ENCODE results near the gene ZC3HAV1.
A peak's percentile ranks its signal among the peaks of the same experiment; 100 is the strongest.
"Not testable (repeated sequence)": the region's sequence is repeated elsewhere in the genome, so short reads cannot be mapped to it uniquely, and the experiment has no call there.

The ZC3HAV1 gene

DNA sequence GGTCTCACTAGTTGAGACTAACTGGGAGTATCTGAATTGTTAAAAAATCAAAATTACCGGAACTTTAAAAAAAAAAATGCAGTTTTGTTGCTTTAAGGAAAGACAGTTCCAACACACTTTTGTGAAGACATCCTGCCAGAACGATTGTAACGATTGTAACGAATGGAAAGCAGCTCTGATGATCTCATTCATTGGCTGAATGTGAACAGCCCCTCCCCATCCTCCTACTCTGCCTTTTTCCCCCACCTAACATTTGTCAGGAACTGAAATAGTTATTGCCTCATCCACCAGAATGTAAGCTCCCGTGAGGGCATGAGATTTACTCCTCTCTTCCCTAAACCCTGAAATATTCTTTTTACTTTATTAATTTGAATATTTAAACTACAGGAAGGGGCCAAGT, 50.6 kb downstream of the ZC3HAV1 start:
- H3K27ac ChIP-seq (replicated peaks): no peak overlapping the region
- no peak for DNase-seq (ENCODE audit: low read depth in 1 of 2, low spot score in 1 of 2)
- H3K4me3 ChIP-seq (replicated peaks; ENCODE audit: insufficient read depth, low read length): no peak overlapping the region
- TF ChIP-seq, protein P1, sequence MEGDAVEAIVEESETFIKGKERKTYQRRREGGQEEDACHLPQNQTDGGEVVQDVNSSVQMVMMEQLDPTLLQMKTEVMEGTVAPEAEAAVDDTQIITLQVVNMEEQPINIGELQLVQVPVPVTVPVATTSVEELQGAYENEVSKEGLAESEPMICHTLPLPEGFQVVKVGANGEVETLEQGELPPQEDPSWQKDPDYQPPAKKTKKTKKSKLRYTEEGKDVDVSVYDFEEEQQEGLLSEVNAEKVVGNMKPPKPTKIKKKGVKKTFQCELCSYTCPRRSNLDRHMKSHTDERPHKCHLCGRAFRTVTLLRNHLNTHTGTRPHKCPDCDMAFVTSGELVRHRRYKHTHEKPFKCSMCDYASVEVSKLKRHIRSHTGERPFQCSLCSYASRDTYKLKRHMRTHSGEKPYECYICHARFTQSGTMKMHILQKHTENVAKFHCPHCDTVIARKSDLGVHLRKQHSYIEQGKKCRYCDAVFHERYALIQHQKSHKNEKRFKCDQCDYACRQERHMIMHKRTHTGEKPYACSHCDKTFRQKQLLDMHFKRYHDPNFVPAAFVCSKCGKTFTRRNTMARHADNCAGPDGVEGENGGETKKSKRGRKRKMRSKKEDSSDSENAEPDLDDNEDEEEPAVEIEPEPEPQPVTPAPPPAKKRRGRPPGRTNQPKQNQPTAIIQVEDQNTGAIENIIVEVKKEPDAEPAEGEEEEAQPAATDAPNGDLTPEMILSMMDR (IDR thresholded peaks at IDR 0.05; ENCODE audit: insufficient read depth, low read length): no peak
- TF ChIP-seq, protein P2, sequence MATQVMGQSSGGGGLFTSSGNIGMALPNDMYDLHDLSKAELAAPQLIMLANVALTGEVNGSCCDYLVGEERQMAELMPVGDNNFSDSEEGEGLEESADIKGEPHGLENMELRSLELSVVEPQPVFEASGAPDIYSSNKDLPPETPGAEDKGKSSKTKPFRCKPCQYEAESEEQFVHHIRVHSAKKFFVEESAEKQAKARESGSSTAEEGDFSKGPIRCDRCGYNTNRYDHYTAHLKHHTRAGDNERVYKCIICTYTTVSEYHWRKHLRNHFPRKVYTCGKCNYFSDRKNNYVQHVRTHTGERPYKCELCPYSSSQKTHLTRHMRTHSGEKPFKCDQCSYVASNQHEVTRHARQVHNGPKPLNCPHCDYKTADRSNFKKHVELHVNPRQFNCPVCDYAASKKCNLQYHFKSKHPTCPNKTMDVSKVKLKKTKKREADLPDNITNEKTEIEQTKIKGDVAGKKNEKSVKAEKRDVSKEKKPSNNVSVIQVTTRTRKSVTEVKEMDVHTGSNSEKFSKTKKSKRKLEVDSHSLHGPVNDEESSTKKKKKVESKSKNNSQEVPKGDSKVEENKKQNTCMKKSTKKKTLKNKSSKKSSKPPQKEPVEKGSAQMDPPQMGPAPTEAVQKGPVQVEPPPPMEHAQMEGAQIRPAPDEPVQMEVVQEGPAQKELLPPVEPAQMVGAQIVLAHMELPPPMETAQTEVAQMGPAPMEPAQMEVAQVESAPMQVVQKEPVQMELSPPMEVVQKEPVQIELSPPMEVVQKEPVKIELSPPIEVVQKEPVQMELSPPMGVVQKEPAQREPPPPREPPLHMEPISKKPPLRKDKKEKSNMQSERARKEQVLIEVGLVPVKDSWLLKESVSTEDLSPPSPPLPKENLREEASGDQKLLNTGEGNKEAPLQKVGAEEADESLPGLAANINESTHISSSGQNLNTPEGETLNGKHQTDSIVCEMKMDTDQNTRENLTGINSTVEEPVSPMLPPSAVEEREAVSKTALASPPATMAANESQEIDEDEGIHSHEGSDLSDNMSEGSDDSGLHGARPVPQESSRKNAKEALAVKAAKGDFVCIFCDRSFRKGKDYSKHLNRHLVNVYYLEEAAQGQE (IDR thresholded peaks at IDR 0.05; ENCODE audit: insufficient replicate concordance, low read depth): no peak
- no peak for TF ChIP-seq GABPA (IDR thresholded peaks at IDR 0.05; ENCODE audit: low read depth)
- no peak for TF ChIP-seq POLR2AphosphoS5 (IDR thresholded peaks at IDR 0.05; ENCODE audit: low read depth)
- TF ChIP-seq SPI1 (IDR thresholded peaks at IDR 0.05; ENCODE audit: borderline replicate concordance, low read depth): no peak
- no peaks in the 10 kb centered on the region for H3K27me3 ChIP-seq (ENCODE audit: insufficient read depth, poor library complexity, severe bottlenecking)

DNA sequence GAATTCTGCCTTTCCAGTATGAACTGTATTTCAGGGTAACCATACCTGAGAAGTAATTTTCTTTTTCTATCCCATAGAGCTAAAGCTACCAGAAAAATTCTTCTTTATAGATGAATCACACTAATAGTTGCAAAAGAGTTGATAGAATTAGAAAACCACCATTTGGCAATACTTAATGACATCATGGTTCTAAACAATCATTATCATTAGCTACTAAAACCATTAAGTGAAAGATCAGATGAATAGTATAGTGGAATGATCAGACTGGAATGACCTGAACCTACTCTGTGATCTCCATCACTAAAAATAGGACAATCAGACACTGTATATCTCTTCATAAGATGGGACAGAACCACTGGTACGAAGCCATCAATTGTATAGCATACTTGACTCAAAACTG, 53.8 kb downstream of the ZC3HAV1 start:
- H3K27me3 ChIP-seq (ENCODE audit: insufficient read depth, poor library complexity, severe bottlenecking): no peaks in the 10 kb centered on the region
- DNase-seq (ENCODE audit: low read depth in 1 of 2, low spot score in 1 of 2): no peak
- no peak for TF ChIP-seq POLR2AphosphoS5 (IDR thresholded peaks at IDR 0.05; ENCODE audit: low read depth)
- TF ChIP-seq, protein P2 (IDR thresholded peaks at IDR 0.05; ENCODE audit: insufficient replicate concordance, low read depth): no peak
- TF ChIP-seq GABPA (IDR thresholded peaks at IDR 0.05; ENCODE audit: low read depth): no peak
- TF ChIP-seq, protein P1 (IDR thresholded peaks at IDR 0.05; ENCODE audit: insufficient read depth, low read length): no peak
- TF ChIP-seq SPI1 (IDR thresholded peaks at IDR 0.05; ENCODE audit: borderline replicate concordance, low read depth): no peak
- H3K27ac ChIP-seq (replicated peaks): no peak overlapping the region
- H3K4me3 ChIP-seq (replicated peaks; ENCODE audit: insufficient read depth, low read length): no peak overlapping the region

DNA sequence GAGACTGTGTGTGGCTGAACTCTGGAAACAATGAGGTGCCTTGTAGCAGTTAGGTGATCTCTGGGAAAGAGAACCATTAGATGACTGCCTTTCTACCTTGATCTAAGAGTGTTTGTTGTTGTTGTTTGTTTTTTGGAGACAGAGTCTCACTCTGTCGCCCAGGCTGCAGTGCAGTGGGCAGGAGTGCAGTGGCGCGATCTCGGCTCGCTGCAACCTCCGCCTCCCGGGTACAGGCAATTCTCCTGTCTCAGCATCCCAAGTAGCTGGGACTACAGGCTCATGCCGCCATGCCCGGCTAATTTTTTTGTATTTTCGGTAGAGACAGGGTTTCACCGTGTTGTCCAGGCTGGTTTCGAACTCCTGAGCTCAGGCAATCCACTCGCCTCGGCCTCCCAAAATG, 54.9 kb downstream of the ZC3HAV1 start:
- H3K27ac ChIP-seq (replicated peaks); DNase-seq (ENCODE audit: low read depth in 1 of 2, low spot score in 1 of 2); H3K27me3 ChIP-seq (ENCODE audit: insufficient read depth, poor library complexity, severe bottlenecking); H3K4me3 ChIP-seq (replicated peaks; ENCODE audit: insufficient read depth, low read length): not testable (repeated sequence)

DNA sequence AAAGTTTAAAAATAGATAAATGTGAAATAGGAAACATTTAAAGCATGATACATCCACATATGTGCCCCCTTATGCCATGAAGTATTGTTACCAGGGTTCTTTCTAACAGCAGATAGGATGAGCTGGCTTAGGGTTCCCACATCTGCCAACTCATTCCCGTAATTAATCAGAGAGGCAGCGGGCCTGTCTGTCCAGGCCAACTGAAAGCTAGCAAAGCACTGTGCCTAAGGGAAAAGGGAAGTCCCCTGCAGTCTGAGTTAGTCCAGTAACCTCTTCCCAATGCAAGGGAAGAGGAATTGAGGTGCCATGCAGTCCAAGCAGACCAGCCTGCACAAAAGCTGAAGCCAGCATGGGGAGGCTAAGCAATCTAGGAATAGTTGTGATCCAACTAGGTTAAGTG, 55.4 kb downstream of the ZC3HAV1 start:
- DNase-seq (ENCODE audit: low read depth in 1 of 2, low spot score in 1 of 2): no peak
- no peak overlapping the region for H3K4me3 ChIP-seq (replicated peaks; ENCODE audit: insufficient read depth, low read length)
- H3K27me3 ChIP-seq (ENCODE audit: insufficient read depth, poor library complexity, severe bottlenecking): no peaks in the 10 kb centered on the region
- H3K27ac ChIP-seq (replicated peaks): no peak overlapping the region
- TF ChIP-seq GABPA (IDR thresholded peaks at IDR 0.05; ENCODE audit: low read depth) (no peak), SPI1 (IDR thresholded peaks at IDR 0.05; ENCODE audit: borderline replicate concordance, low read depth) (peak; percentile 4; the same call in 1 of the 2 replicates)

DNA sequence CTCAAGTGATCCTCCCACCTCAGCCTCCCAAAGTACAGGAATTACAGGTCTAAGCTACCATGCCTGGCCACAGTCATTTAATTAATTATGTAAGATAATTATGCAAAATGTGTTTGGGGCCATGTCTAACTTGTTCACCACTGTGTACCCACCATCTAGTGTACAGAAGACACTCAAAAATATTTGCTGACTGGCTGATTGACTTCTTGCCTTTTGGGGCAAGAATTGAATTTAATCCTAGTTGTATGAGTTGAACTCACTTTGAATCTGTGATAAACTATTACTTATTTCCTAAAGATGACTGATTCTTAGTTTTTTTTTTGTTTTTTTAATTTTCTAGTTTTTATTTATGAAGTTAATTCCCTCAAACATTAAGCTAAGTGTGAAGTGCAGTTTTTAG, 57.9 kb downstream of the ZC3HAV1 start:
- TF ChIP-seq POLR2AphosphoS5 (IDR thresholded peaks at IDR 0.05; ENCODE audit: low read depth) (no peak), GABPA (IDR thresholded peaks at IDR 0.05; ENCODE audit: low read depth) (no peak)
- TF ChIP-seq, protein P2 (IDR thresholded peaks at IDR 0.05; ENCODE audit: insufficient replicate concordance, low read depth): no peak
- Histone ChIP-seq H3K4me3 (replicated peaks; ENCODE audit: insufficient read depth, low read length) (no peak overlapping the region), H3K27me3 (ENCODE audit: insufficient read depth, poor library complexity, severe bottlenecking) (no peaks in the 10 kb centered on the region), H3K27ac (replicated peaks) (no peak overlapping the region)
- DNase-seq (ENCODE audit: low read depth in 1 of 2, low spot score in 1 of 2): no peak

Data from HL-60 (cell line).